HG03045 (cell line): ENCODE measurements around the gene AOX1.
"Not testable (repeated sequence)": the region's sequence is repeated elsewhere in the genome, so short reads cannot be mapped to it uniquely, and the experiment has no call there.

Source experiments
- ATAC-seq: cut with Tn5 transposase; IDR thresholded peaks from one replicate; pipeline ENCODE4 v1.9.1; 2021; ENCODE audit warnings: mild to moderate bottlenecking, moderate library complexity; ENCODE audit not compliant: unreplicated experiment

The AOX1 gene

GRCh38 chr2:200625282-200625681 lies 39.5 kb downstream of the AOX1 start:
- ATAC-seq = no peak

GRCh38 chr2:200625958-200626363 lies 40.1 kb downstream of the AOX1 start:
- no peak for ATAC-seq

- ATAC-seq = no peak
Observed at GRCh38 chr2:200627110-200627770, 41.4 kb downstream of the AOX1 start.

GRCh38 chr2:200628461-200628860 lies 42.6 kb downstream of the AOX1 start:
- ATAC-seq = not testable (repeated sequence)

- ATAC-seq = no peak
Observed at GRCh38 chr2:200631287-200631686, 45.5 kb downstream of the AOX1 start.

GRCh38 chr2:200634231-200634964 lies 48.6 kb downstream of the AOX1 start:
- ATAC-seq = no peak

GRCh38 chr2:200635251-200635650 lies 49.4 kb downstream of the AOX1 start:
- no peak for ATAC-seq

- no peak for ATAC-seq
Observed at GRCh38 chr2:200637901-200638300, 52.1 kb downstream of the AOX1 start.

- ATAC-seq = no peak
Observed at GRCh38 chr2:200640176-200640575, 54.4 kb downstream of the AOX1 start.

- ATAC-seq = no peak
Observed at GRCh38 chr2:200640901-200641300, 55.1 kb downstream of the AOX1 start.

- ATAC-seq = not testable (repeated sequence)
Observed at GRCh38 chr2:200648518-200649281, 62.9 kb downstream of the AOX1 start.

GRCh38 chr2:200649724-200650123 lies 63.9 kb downstream of the AOX1 start:
- no peak for ATAC-seq

GRCh38 chr2:200650195-200650594 lies 64.4 kb downstream of the AOX1 start:
- ATAC-seq = no peak

GRCh38 chr2:200652158-200652557 lies 66.3 kb downstream of the AOX1 start:
- no peak for ATAC-seq

- ATAC-seq = no peak
Observed at GRCh38 chr2:200653021-200653420, 67.2 kb downstream of the AOX1 start.

- no peak for ATAC-seq
Observed at GRCh38 chr2:200654823-200655222, 69.0 kb downstream of the AOX1 start.

GRCh38 chr2:200655918-200656580 lies 70.2 kb downstream of the AOX1 start:
- no peak for ATAC-seq

- no peak for ATAC-seq
Observed at GRCh38 chr2:200658278-200658864, 72.6 kb downstream of the AOX1 start.

- ATAC-seq = no peak
Observed at GRCh38 chr2:200659410-200659809, 73.6 kb downstream of the AOX1 start.

GRCh38 chr2:200661477-200661876 lies 75.7 kb downstream of the AOX1 start:
- no peak for ATAC-seq

GRCh38 chr2:200662727-200663126 lies 76.9 kb downstream of the AOX1 start:
- no peak for ATAC-seq
